GM21423 (cell line): ENCODE measurements around the gene HRG.

ENCODE experiments used
- ATAC-seq: cut with Tn5 transposase; IDR thresholded peaks from one replicate; pipeline ENCODE4 v1.9.1; 2021; ENCODE audit warnings: mild to moderate bottlenecking, moderate library complexity; ENCODE audit not compliant: unreplicated experiment

The HRG gene

DNA sequence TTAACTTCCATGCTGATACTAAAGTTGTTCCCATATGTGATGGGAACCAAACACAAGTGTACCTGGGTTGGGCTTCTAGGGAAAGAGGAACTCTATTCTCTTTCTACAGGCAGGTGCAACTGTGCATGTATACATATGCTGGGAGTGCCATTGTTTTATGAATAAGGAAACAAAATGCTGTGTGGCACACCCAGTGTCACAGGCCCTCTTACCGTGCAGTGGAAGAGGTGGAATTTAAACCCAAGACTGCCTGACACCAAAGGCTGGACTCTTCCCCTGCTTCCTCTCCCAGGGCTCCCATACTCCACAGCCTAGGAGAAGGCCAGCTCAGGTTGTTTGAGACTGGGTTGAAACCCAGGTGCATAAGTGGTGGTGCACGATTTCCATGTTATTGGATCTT is 27.6 kb upstream of the HRG start:
- ATAC-seq = no peak

DNA sequence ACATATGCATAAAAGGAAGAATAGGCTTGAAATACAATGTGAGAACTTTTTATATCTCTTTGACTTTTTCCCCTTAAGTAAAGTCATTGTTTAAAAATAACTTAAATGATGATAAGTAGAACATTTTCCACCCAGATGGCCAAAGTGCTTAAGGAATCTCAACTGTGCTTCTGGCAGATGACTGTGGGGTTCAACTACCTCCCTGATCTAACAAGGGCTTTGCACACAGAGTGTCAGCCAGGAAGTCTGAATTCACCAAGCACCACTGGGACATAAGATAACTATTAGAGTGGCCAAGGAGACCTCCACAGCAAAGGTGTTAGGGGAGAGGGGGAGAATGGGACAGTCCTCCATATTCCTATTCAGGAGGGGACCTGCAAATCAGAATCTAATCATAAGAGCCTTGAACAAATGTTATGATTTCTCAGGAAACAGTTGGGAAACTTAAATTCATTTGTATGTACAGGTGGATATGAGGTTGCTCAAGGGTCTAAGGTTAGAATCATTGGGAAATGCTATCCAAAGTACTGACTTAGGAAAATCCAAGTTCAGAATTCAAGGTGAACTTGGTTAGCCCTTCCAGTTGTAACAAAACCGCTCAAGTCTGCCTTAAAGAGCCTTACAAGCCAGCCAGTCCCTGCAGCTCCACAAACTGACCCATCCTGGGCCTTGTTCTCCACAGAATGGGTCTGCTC is 25.9 kb upstream of the HRG start, which contains the start of gene FETUB:
Gene FETUB, plus strand, starts transcription at position 622 of the 695 bp plus-strand sequence. Its CDS starts 62 bp downstream, at position 684.
- no peak for ATAC-seq

DNA sequence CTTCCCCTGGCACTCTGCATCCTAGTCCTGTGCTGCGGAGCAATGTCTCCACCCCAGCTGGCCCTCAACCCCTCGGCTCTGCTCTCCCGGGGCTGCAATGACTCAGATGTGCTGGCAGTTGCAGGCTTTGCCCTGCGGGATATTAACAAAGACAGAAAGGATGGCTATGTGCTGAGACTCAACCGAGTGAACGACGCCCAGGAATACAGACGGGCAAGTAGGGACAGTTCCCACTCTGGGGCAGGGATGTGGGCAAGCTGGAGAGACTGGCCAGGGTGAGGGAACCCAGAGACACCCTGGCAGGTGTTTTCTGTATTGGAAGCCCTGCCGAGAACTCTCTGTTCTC is 25.4 kb upstream of the HRG start:
- ATAC-seq = no peak

DNA sequence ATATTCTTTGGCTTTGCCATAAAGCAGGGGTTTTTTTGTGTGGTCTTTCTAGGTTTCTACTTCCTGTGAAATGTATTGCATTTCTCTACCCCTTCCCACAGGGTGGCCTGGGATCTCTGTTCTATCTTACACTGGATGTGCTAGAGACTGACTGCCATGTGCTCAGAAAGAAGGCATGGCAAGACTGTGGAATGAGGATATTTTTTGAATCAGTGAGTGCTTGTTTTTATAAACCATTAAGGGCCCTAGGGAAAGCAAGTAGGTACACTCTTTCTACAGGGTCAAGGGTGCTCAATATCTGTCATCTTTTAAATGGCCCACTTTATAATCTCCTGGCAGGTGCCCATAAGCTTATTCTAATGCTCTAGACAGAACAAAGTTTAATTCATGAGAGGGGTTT is 24.9 kb upstream of the HRG start:
- no peak for ATAC-seq

DNA sequence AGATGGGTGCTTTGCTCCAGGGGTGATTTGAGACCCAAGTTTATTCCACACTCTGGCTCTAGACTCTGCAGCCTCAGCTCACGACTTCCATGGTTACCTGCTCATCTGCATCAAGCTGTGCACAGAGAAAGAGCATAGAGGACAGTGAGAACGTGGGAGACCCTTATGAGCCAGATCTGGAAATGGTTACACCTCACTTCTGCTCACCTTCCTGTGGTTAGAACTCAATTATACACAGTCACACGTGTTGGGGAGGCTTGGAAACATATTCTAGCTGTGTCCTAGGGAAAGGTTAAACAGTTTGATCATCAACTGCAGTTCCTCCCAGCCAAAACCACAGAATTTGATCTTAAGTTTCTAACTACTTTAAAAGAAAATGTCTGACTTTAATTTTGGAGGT is 23.8 kb upstream of the HRG start:
- no peak for ATAC-seq

DNA sequence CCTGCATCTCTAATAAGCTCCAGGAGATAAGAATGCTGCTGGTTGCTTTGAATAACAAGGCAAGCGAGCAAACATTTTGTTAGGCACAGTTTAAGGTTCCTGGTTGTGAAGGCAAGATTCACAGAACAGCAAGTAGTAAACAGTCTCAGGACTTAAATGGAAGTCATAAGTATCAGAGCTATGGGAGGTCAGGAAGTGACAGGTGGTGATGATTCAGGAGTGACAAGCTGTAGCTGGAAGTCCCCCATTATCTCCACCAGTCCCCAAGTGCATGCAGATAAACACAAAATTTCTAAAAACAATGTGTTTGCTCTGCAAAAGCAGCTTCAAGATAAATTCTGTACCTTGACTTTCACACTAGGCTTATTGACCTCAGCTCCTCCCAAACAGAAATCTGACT is 22.3 kb upstream of the HRG start:
- ATAC-seq = no peak

DNA sequence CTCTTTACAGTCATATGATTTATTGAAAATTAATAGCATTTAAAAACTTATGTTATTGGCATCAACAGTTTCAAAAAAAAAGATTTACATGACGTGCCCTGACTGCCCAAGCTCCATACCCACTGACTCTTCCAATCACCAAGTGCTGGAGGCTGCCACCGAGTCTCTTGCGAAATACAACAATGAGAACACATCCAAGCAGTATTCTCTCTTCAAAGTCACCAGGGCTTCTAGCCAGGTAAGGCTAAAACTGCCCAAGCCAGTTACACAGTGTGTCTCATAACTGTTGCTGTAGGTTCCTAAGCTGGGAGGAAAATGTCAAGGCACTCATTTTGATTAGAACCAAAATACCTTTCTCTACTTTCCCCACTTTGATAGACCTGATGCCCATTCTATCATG is 21.1 kb upstream of the HRG start:
- no peak for ATAC-seq

DNA sequence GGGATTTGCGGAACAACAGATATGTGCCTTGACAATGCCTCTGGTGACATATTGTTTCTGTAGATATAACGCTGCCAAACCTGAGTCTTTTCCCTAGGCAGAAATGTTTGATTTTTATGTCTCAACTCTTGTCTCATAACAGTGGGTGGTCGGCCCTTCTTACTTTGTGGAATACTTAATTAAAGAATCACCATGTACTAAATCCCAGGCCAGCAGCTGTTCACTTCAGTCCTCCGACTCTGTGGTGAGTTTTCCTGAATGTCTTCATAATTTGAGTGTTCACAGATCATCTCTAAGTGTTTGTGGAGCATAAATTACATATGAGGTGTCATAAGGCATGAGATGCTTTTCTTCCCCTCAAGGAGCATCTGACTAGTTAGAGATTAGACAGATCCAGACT is 19.7 kb upstream of the HRG start:
- no peak for ATAC-seq

DNA sequence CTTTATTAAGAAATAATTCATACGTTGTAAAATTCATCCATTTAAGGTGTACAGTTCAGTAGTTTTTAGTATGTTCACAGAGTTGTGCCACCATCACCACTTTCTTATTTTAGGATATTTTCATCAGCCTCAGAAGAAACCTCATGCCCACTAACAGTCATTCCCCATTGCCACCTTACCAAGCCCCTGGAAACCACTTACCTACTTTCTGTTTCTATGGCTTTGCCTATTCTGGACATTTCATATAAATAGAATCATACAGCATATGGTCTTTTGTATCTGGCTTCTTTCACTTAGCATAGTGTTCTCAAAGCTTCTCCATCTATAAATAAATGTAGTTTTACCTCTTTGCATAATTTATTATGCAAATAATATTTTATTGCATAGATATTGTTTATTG is 19.0 kb upstream of the HRG start:
- ATAC-seq = no peak

DNA sequence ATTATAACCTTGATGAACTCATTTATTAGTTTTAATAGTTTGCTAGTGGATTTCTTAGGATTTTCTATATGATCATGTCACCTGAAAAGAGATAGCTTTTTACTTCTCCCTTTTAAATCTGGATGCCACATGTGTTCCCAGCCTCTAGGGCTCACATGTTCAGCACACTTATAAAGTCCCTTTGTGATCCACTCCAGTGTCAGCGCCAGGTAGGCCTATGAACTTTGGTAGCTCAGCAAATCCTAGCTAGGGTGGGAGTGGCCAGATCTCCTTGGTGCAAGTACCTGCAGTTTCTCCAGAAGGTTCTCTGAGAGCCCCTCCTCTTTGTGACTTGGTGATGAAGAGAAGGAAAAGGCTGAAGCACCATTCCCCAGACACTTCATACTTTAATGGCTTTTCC is 17.0 kb upstream of the HRG start:
- ATAC-seq = no peak

DNA sequence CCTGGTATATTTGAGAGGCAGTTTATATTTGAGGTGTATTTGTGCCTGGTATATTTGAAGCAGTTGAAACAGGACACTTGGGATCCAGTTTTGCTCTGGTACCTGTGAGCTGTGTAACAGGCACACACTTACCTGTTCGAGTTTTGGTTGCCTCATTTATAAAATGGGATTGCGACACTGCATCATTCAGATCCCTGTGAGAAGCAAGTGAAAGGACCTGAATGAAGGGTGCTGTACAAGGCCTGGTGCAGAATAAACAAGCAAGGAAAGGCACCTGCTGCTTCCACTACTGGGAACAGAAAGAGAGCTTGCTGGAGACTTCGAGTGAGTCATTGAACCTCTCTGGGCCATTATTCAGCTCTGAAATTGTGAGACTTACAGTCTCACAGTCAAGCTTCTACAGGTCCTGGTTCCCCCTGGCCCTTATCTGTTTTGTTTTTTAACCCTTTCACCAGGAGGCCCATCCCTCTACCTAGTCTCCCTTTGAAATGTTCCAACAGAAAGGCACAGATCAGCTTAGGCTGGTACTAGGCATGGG is 14.1 kb upstream of the HRG start:
- no peak for ATAC-seq

DNA sequence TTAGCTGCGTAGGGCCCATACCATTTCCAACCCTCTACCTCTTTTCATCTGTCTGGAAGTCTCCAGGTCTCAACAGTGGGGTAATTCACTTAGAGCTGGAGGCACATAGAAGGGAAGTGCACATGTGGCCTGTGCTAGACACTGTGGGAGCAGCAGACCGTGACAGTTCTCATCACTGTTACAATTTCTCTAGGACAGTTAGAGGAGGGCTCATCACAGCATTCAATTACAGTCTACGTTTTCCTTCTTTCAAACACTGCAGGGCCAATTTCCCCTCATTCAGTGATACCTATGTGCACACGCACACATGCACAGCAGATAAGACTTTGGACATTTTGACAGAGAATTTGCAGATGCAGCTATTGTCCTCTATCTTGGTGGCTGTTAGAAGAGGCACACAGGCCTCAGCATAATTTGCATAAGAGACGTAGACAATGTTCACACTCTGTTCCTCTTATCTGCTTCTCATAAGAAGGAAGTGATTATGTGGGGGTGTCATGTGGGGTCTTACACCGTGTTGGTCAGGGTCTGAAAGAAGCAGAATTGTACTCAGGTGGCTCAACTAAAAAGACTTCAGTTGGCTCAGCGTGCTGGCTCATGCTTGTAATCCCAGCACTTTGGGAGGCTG is 12.6 kb upstream of the HRG start:
- peak; percentile 86 for ATAC-seq

DNA sequence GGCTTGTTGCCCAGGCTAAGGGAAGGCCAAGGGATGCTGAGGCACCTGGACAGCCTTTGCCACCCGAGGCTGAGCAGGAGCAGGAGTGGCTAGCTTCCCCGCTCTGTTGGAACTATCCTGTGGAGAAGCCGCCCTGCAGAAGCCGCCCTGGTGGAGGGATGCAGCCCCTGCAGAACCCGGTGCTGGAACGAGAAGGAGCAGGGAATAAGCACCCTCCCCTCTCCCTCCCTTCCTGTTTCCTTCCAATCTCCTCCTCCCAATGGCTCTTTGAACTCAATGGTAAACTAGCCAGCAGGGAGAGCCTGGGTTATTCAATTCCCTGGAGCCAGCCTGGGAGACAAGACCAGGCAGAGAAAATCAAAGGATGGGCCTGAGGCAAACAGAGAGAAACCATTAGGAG is 11.8 kb upstream of the HRG start:
- no peak for ATAC-seq

DNA sequence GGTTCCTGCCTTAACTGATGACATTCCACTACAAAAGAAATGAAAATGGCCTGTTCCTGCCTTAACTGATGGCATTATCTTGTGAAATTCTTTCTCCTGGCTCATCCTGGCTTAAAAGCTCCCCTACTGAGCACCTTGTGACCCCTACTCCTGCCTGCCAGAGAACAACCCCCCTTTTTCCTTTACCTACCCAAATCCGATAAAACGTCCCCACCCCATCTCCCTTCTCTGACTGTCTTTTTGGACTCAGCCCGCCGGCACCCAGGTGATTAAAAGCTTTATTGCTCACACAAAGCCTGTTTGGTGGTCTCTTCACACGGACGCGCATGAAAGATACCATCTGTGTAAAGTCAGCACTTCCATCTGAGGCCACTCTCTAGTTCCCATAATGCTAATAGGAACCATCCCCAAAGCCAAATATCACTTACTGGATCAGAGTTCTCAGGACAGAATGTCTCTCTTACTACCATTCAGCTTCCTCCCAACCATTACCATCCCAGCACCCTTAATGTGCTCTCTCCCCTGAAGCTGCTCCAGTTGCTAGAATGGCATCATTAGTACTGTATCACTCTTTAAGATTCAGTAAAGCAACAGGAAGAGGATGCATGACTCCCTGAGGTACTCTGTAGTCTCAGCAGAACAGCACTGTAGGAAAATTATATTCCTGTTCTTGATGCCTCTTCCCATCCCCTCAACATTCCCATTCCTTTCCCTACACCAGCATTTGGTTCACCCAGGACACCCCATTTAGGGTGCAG is 2.3 kb upstream of the HRG start:
- no peak for ATAC-seq

DNA sequence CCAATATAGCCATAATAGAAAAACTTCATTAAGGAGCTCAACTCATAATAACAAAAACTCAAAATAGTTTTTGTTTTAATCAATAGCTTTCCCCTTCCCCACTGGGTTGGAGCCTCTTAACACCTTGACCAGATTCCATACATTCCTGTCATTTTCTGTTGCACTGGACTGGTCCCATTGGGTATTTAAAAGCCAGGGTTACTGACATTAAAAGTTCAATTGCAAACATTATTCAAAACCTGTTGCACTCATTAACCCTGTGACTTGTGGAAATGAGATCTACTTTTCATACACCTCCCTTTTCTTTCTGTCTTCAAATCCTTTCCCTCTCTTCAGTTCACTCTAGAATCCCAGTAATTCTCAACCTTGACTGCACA is 1.7 kb upstream of the HRG start:
- ATAC-seq = no peak

DNA sequence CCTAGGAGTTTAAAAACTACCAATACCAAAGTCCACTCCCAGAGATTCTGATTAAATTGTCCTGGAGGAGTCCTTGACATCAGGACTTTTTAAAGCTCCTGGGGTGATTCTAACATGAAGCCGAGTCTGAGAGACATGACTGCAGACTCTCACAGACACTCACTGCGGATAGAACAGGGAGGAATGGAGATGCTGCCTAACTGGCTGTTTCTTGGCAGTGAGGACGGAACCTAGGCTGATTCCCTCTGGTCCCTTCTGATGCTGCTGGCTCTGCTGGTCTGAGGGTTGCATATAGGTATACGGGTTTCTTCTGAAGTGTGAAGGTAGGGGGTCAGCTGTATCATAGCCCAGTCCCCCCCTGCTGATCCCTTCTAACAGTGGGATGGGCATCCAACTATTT is 1.3 kb upstream of the HRG start:
- no peak for ATAC-seq

DNA sequence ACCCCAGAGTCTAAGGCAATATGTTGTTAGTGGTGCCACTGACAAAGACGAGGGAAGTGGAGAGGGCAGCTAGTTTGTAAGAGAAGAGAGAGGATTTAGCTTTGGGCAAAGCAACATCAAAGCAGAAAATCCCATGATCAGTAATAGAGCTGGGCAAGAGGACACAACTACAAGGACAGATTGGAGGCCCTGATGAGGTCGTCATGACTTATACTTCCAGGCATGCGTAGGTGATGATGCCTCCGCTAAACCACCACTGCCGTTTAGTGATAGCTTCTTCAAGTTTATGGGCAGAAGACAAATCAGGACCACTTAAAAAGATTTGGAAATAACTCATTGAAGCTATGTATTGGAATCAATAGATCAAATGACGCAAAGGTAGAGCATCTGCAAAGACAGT is 2.6 kb downstream of the HRG start:
- ATAC-seq = no peak

DNA sequence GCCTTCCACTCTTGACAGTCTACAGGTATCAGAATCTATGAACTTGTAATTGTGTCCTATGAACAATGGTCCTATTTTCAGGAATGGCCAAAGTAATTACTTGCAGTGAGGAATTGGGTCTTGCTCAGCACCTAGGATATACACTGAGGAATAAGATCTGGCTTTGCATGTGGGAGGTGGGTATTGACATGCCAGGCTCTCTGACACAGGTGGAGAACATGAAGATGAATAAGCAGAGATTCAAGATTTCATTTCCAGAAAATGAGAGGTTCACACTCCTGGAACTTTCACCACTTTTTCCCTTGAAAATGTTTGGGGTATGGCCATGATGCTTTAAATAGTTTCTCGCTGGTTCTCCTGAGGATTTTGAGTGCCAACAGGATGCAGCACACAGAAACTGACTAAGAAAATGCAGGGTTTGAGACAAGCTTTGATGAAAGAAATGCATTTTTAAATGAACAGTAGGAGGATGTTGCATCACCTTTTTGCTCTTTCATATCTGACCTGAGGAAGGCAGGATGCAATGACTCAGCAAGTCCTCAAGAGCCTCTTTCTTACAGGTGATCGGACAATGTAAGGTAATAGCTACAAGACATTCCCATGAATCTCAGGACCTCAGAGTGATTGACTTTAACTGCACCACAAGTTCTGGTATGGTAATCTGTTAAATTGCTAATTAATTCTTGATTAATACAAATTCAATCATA is 3.7 kb downstream of the HRG start:
- ATAC-seq = no peak

DNA sequence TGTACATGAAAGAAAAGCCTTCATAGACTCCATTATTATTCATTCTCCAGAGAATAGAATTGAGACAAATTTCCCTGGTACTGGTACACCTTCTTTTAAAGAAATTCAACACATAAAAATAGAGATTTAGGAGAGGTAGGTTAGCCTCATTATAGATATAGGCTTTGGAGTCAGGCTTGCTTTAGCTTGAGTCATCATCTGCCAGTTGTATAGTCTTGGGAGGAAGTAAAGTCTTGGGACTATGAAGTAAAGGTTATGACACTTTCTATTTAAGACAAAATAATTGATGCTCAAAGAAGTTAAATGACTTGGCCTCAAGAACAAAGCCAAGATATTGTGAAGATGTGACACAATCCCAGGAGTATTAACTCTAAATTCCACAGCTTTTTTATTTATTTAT is 4.3 kb downstream of the HRG start:
- no peak for ATAC-seq

DNA sequence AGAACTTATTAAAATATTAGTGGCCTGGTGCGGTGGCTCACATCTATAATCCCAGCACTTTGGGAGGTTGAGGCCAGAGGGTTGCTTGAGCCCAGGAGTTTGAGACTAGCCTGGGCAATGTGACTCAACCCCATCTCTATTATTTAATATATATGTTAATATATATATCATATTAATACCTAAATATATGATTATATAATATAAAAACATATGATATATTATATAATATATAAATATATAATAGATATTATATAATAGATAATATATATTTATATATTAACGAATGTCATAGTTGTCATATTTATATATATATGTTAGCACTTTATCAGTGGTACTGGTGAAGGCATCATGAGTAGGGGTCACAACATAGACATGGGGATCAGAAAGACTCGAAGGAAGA is 5.2 kb downstream of the HRG start:
- ATAC-seq = no peak

DNA sequence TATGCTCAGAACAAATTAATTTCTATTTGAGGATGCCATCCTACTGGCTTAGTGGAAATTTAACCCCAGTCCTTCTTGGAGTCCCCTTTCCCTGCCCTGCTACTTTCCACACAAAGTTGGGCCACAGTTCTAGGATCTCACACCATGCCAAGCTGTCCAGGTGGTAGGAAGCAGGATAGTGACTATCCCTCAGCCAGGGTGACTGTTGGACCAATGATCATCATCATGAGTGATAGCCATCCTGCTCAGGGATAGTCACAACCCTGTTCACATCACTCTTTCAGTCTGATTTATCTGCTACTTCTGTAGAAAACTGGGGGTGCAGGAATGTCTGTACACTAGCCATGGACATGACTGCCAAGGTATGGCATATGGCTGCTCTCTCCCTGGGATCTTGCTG is 12.8 kb downstream of the HRG start:
- no peak for ATAC-seq

DNA sequence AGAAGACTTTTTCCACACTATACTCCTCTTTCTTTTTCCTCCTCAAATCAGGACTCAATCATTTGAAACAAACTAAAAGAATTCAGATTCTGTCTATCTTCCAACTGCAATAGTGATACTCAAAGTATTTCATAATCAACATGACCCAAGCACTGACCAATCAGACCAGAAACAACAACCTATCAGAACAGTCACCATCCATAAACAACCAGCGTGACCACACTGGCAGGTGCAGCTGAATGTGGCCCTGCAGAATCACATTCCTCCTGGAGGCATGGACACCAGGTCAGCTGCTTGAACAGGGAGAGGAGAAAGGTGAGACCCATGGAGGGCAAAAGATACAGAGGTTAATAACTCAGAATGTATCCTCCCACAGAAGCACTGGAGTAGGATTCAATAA is 13.3 kb downstream of the HRG start:
- ATAC-seq = no peak
